ENCODE data around the gene GPANK1. TPM values are rescaled to one million over a fixed set of nuclear protein-coding genes. Genes with fewer than 3 reads are reported as not detected.
A peak's percentile ranks its signal among the peaks of the same experiment; 100 is the strongest.

GPANK1 gene
- total and polyA plus RNA-seq, 9 of the 15 experiments (the other 6 are each of a cell fraction or from before 2014, with no cell fraction given), result 32.2 to 111 (median 46.3) TPM

DNA sequence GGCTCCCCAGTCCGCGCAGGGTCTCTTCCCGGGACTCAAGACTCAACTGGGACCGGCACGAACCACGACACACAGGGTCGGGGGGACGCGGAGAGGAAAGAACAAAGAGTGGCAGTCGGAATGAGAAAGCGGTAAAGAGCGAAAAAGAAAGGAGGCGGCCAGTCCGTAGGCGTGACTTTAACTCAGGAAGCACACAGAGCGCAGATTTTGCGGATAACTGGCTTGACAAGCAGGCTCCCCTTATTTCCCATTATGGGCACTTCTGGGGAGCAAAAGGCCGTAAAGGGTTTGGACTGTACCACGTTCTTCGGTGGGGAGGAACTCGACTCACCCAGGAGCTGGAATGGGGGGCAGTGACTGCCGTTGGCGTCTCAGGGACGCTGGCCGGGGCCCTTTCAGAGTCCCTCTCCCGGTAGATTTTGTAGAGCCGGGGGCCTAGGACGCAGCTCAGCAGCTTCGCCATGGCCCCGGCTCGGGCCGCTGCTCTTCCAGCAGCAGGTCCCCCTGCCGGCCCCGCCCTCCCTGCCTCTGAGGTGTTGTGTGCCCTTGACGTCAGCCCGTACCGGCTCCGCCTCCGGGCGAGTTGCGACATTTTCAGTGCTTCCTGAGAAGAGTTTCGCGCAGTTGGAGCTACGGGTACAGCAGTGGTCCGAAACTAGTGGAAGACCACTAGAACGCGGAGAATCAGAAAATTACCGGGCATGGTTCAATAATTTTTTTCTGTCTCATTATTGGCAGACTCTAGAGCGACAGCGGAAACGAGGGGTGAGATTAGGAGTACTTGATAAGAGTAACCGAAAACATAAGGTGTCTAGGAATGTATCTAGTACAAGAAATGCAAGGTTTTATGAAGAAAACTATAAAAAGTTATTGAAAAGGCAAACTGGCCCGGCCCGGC, 38.3 kb upstream of the GPANK1 start, which contains the start of gene ABHD16A (continued):
- TF ChIP-seq BRCA1 (IDR thresholded peaks at IDR 0.05) (no peak), BRCA1 (CRISPR knock-in tag; IDR thresholded peaks at IDR 0.05) (no peak), TRIM28 (IDR thresholded peaks at IDR 0.05) (peak; percentile 65; the same call in 1 of the 2 replicates), EWSR1 (IDR thresholded peaks at IDR 0.05; ENCODE audit: borderline replicate concordance, low read depth, partially characterized antibody) (no peak), ZNF75A (CRISPR knock-in tag; IDR thresholded peaks at IDR 0.05) (peak; percentile 72), SETDB1 (IDR thresholded peaks at IDR 0.05; ENCODE audit: low read length) (peak; percentile 41), RHOXF2B (CRISPR knock-in tag; conservative IDR thresholded peaks at IDR 0.05) (0 out of 2 replicates have a peak, but pooled peaks have one; percentile 19), RBM39 (optimal IDR thresholded peaks at IDR 0.05; ENCODE audit: low read depth, low read length) (peak; percentile 90), SNRNP70 (optimal IDR thresholded peaks at IDR 0.05; ENCODE audit: low read depth, low read length) (no peak), EGR1 (conservative IDR thresholded peaks at IDR 0.05) (peak; percentile 39), ZNF384 (IDR thresholded peaks at IDR 0.05; ENCODE audit: low read depth, low read length) (peak; percentile 48; the same call in 1 of the 2 replicates), ZEB2 (IDR thresholded peaks at IDR 0.05) (peak; percentile 46; the same call in 1 of the 2 replicates), SMARCB1 (IDR thresholded peaks at IDR 0.05; ENCODE audit: insufficient read length, low read depth) (peak; percentile 80), ZC3H4 (CRISPR knock-in tag; IDR thresholded peaks at IDR 0.05; ENCODE audit: borderline replicate concordance) (peak; percentile 80; the same call in 1 of the 2 replicates), HCFC1 (IDR thresholded peaks at IDR 0.05; ENCODE audit: low read depth, low read length) (peak; percentile 81), XRCC5 (IDR thresholded peaks at IDR 0.05; ENCODE audit: low read depth, low read length) (0 out of 2 replicates have a peak, but pooled peaks have one; percentile 61), STAT5A (IDR thresholded peaks at IDR 0.05; ENCODE audit: borderline replicate concordance, low read length) (peak; percentile 23; the same call in 1 of the 2 replicates), GTF2F1 (IDR thresholded peaks at IDR 0.05; ENCODE audit: low read depth, low read length) (no peak; the same call in 1 of the 2 replicates), MBD2 (IDR thresholded peaks at IDR 0.05; ENCODE audit: borderline replicate concordance, low read depth) (peak; percentile 95), L3MBTL2 (IDR thresholded peaks at IDR 0.05) (peak; percentile 75), HNRNPL (IDR thresholded peaks at IDR 0.05; ENCODE audit: low read depth, low read length) (no peak), BDP1 (IDR thresholded peaks at IDR 0.05; ENCODE audit: insufficient read depth, insufficient read length) (no peak)
- TF ChIP-seq, protein P1, sequence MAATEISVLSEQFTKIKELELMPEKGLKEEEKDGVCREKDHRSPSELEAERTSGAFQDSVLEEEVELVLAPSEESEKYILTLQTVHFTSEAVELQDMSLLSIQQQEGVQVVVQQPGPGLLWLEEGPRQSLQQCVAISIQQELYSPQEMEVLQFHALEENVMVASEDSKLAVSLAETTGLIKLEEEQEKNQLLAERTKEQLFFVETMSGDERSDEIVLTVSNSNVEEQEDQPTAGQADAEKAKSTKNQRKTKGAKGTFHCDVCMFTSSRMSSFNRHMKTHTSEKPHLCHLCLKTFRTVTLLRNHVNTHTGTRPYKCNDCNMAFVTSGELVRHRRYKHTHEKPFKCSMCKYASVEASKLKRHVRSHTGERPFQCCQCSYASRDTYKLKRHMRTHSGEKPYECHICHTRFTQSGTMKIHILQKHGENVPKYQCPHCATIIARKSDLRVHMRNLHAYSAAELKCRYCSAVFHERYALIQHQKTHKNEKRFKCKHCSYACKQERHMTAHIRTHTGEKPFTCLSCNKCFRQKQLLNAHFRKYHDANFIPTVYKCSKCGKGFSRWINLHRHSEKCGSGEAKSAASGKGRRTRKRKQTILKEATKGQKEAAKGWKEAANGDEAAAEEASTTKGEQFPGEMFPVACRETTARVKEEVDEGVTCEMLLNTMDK (IDR thresholded peaks at IDR 0.05; ENCODE audit: borderline replicate concordance, insufficient read depth, low read depth, low read length, poor library complexity, severe bottlenecking), result peak; percentile 84
- TF ChIP-seq, protein P2, sequence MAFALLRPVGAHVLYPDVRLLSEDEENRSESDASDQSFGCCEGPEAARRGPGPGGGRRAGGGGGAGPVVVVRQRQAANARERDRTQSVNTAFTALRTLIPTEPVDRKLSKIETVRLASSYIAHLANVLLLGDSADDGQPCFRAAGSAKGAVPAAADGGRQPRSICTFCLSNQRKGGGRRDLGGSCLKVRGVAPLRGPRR (CRISPR knock-in tag; IDR thresholded peaks at IDR 0.05), result no peak
- TF ChIP-seq, protein P3, sequence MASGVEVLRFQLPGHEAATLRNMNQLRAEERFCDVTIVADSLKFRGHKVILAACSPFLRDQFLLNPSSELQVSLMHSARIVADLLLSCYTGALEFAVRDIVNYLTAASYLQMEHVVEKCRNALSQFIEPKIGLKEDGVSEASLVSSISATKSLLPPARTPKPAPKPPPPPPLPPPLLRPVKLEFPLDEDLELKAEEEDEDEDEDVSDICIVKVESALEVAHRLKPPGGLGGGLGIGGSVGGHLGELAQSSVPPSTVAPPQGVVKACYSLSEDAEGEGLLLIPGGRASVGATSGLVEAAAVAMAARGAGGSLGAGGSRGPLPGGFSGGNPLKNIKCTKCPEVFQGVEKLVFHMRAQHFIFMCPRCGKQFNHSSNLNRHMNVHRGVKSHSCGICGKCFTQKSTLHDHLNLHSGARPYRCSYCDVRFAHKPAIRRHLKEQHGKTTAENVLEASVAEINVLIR (CRISPR knock-in tag; IDR thresholded peaks at IDR 0.05), result peak; percentile 88
- TF ChIP-seq, protein P4, sequence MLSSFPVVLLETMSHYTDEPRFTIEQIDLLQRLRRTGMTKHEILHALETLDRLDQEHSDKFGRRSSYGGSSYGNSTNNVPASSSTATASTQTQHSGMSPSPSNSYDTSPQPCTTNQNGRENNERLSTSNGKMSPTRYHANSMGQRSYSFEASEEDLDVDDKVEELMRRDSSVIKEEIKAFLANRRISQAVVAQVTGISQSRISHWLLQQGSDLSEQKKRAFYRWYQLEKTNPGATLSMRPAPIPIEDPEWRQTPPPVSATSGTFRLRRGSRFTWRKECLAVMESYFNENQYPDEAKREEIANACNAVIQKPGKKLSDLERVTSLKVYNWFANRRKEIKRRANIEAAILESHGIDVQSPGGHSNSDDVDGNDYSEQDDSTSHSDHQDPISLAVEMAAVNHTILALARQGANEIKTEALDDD (IDR thresholded peaks at IDR 0.05), result 0 out of 2 replicates have a peak, but pooled peaks have one; percentile 41
